Ovary (tissue), 9 donors: ENCODE results near the gene SGCD. TPM values are rescaled to one million over a fixed set of nuclear protein-coding genes. Genes with fewer than 3 reads are reported as not detected.

Experiments
- DNase-seq, 5 donors: peaks; one replicate each; pipeline ENCODE4 v3.0.0-alpha.2; 2019 to 2020
- H3K27ac ChIP-seq, 2 donors: fragments of 200-600 bp; one replicate each; pipeline versions ENCODE4 v1.5.1 to v1.8.0; 2019 to 2022
- H3K27me3 ChIP-seq: fragments of 200-600 bp; one replicate; pipeline ENCODE4 v1.8.0; 2022
- H3K36me3 ChIP-seq: fragments of 200-600 bp; sonication (generic); one replicate; pipeline ENCODE4 v1.5.1; 2019
- H3K4me1 ChIP-seq: one replicate; pipeline ENCODE4 v1.8.1; 2013; ENCODE audit warnings: mild to moderate bottlenecking, moderate library complexity; ENCODE audit not compliant: insufficient read depth
- H3K4me3 ChIP-seq: fragments of 200-600 bp; sonication (generic); one replicate; pipeline ENCODE4 v1.5.1; 2017
- H3K9me3 ChIP-seq, 2 donors: fragments of 200-600 bp in 1 of 2; sonication (generic) in 1 of 2; one replicate each; pipeline versions ENCODE4 v1.5.1 to v1.8.1; 2013 to 2019; ENCODE audit warnings: mild to moderate bottlenecking in 1 of 2, moderate library complexity in 1 of 2
- EP300 ChIP-seq: sonication (generic); formaldehyde crosslinking; IDR thresholded peaks from one replicate; pipeline ENCODE4 v1.6.1; 2017; ENCODE audit warnings: antibody characterized with exemption
- POLR2A ChIP-seq: fragments of 450-650 bp; IDR thresholded peaks from one replicate; pipeline ENCODE4 v1.6.1; 2017; ENCODE audit warnings: antibody characterized with exemption, mild to moderate bottlenecking, moderate library complexity
- WGBS, 3 donors: extraction: QIAGEN DNeasy Blood & Tissue Kit in 1 of 3; methylation state at CpG; one replicate each; pipeline versions ENCODE4 v1.1.5 to v1.1.7; 2013 to 2017; 5-methylcytosine and 5-hydroxymethylcytosine counted together
- intact Hi-C, 4 donors: fragments of 100-400 bp; cut with DNase I; formaldehyde crosslinking; loops; one replicate each; pipeline versions ENCODE4 v1.11.0 to v1.15.1; 2022 to 2023
- polyA plus RNA-seq, 2 donors: library from polyadenylated mRNA; stranded (reverse); fragments of 200-250 nt in 1 of 2; fragments of 350-450 nt in 1 of 2; fragmentation: Illumina TruSeq in 1 of 2; extraction: RNeasy Lipid Tissue Mini Kit (QIAGEN cat#74804) in 1 of 2; gene quantifications; one replicate each; pipeline ENCODE4 v1.2.3, GENCODE V29; 2013 to 2014
- total RNA-seq, 7 donors: library from RNA; depleted of rRNA in 2 of 7; stranded (reverse); fragments of >200 nt in 2 of 7; fragmentation: NEBNext Ultra II Directional in 3 of 7; extraction: Animal tissue kit (Norgen Biotek cat#: 25700) in 3 of 7; gene quantifications; one replicate each; pipeline versions ENCODE4 v1.1.0 to v1.2.4, GENCODE V29; 2016 to 2023
- TF ChIP-seq, protein P1 (sequence below), 3 donors: fragments of 450-650 bp in 2 of 3; fragments of 200-600 bp in 1 of 3; IDR thresholded peaks; one replicate each; pipeline versions ENCODE4 v1.5.1 to v1.8.0; 2016 to 2022; ENCODE audit warnings: antibody characterized with exemption in 3 of 3, mild to moderate bottlenecking in 1 of 3
- donor health status: DM: no; HTN: no; CAD: no; lungs with moderate emphysema.
- donor health status: DM: no; HTN: no; CAD: no.
- donor health status: Bipolar disorder and iron deficiency.
- donor health status: DM: yes; HTN: yes; CAD: no.
- donor health status: DM: no; HTN: no; CAD: no.
- donor health status: DM: yes; HTN: yes; CAD: no.

Gene SGCD
- total and polyA plus RNA-seq, 9 donors = 3.7 to 24.0 (median 12.9) TPM

DNA sequence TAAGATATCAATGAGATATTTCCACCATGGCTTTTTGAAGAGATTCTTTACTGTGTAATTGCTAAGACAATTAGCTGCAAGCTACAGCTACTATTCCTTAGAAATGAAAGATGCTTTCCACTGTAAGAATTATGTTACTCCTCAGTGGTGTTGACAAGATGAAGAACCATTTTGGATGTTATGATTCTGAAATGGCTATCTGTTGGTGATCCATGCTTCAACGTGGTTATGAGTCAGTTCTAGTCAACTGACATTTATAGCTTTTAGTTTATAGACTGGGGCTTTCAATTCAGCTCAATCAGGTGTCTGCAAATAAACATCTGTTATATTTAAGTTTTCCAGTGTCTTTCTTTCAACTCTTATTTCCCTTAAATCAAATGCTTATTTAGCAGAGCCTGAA, 93.7 kb downstream of the SGCD start:
- no peak overlapping the region for H3K27ac ChIP-seq
- H3K36me3 ChIP-seq = no peaks in the 10 kb centered on the region
- no peak overlapping the region for H3K4me3 ChIP-seq
- no peaks in the 10 kb centered on the region for H3K27me3 ChIP-seq
- no peaks in the 10 kb centered on the region for H3K9me3 ChIP-seq
- H3K4me1 ChIP-seq = no peaks in the 10 kb centered on the region
- no peak for TF ChIP-seq POLR2A
- TF ChIP-seq, protein P1, sequence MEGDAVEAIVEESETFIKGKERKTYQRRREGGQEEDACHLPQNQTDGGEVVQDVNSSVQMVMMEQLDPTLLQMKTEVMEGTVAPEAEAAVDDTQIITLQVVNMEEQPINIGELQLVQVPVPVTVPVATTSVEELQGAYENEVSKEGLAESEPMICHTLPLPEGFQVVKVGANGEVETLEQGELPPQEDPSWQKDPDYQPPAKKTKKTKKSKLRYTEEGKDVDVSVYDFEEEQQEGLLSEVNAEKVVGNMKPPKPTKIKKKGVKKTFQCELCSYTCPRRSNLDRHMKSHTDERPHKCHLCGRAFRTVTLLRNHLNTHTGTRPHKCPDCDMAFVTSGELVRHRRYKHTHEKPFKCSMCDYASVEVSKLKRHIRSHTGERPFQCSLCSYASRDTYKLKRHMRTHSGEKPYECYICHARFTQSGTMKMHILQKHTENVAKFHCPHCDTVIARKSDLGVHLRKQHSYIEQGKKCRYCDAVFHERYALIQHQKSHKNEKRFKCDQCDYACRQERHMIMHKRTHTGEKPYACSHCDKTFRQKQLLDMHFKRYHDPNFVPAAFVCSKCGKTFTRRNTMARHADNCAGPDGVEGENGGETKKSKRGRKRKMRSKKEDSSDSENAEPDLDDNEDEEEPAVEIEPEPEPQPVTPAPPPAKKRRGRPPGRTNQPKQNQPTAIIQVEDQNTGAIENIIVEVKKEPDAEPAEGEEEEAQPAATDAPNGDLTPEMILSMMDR (IDR thresholded peaks at IDR 0.05) = no peak
- TF ChIP-seq EP300 = no peak
- DNase-seq = no peak
- 22 to 26% (median 25%) methylated on average over 1 of the region's 1 CpG for WGBS, 3 donors
- intact Hi-C loops = no loop called here

GRCh38 chr5:156421798-156422197, 94.8 kb downstream of the SGCD start:
- intact Hi-C loops = no loop called here
- Histone ChIP-seq H3K4me1 (no peaks in the 10 kb centered on the region), H3K27me3 (no peaks in the 10 kb centered on the region), H3K4me3 (no peak overlapping the region), H3K9me3 (no peaks in the 10 kb centered on the region), H3K27ac (no peak overlapping the region), H3K36me3 (no peaks in the 10 kb centered on the region)
- WGBS, 3 donors = 89 to 97% (median 96%) methylated on average over 4 of the region's 4 CpGs
- DNase-seq = no peak
- TF ChIP-seq, protein P1 (IDR thresholded peaks at IDR 0.05) = no peak
- TF ChIP-seq POLR2A = no peak
- TF ChIP-seq EP300 = no peak

GRCh38 chr5:156423597-156423996, 96.6 kb downstream of the SGCD start:
- Histone ChIP-seq H3K27me3 (no peaks in the 10 kb centered on the region), H3K9me3 (no peaks in the 10 kb centered on the region), H3K36me3 (no peaks in the 10 kb centered on the region), H3K4me3 (no peak overlapping the region), H3K4me1 (no peaks in the 10 kb centered on the region), H3K27ac (no peak overlapping the region)
- TF ChIP-seq POLR2A = no peak
- DNase-seq = no peak
- WGBS, 3 donors = 60 to 65% (median 63%) methylated on average over 3 of the region's 3 CpGs
- intact Hi-C loops = no loop called here

DNA sequence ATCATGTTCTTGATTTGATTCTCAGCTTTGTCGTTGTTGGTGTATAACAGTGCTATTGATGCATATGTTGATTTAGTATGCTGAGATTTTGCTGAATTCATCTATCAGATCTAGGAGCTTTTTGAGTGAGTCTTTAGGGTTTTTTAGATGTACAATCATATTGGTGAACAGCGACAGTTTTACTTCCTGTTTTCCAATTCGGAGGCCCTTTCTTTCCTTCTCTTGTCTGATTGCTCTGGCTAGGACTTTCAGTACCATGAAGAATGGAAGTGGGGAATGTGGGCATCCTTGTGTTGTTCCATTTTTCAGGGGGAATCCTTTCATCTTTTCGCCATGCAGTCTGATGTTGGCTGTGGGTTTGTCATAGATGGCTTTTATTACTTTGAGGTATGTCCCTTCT, 100.4 kb downstream of the SGCD start:
- intact Hi-C loops = no loop called here

More for the DNA sequence above, 100.4 kb downstream of the SGCD start:
- no peaks in the 10 kb centered on the region for H3K9me3 ChIP-seq
- no peaks in the 10 kb centered on the region for H3K27me3 ChIP-seq
- DNase-seq = no peak
- no peak overlapping the region for H3K27ac ChIP-seq
- peaks cover 3% of the 10 kb centered on the region for H3K4me1 ChIP-seq
- 95 to 96% (median 95%) methylated on average over 4 of the region's 4 CpGs for WGBS, 3 donors
- no peaks in the 10 kb centered on the region for H3K36me3 ChIP-seq
- TF ChIP-seq POLR2A = no peak
- TF ChIP-seq, protein P1 (IDR thresholded peaks at IDR 0.05) = no peak
- no peak for TF ChIP-seq EP300
- no peak overlapping the region for H3K4me3 ChIP-seq
